HL-60 (cell line): Measurements from ENCODE around the gene PTPRQ.

Experiments
- DNase-seq, 2 experiments: peaks; one replicate each; pipeline ENCODE4 v3.0.0-alpha.2; 2010 to 2020; ENCODE audit warnings: low read depth in 1 of 2, low spot score in 1 of 2
- H3K27ac ChIP-seq: fragments of 250-450 bp; sonication (Bioruptor Pico); replicated peaks from 2 replicates; pipeline ENCODE4 v1.5.1; 2020; ENCODE audit warnings: mild to moderate bottlenecking, moderate library complexity
- H3K27me3 ChIP-seq: fragments of 250-450 bp; sonication (Bioruptor Pico); 2 replicates; pipeline ENCODE4 v1.5.1; 2021; ENCODE audit warnings: mild to moderate bottlenecking, moderate library complexity; ENCODE audit not compliant: insufficient read depth, poor library complexity, severe bottlenecking
- H3K4me3 ChIP-seq: replicated peaks from 2 replicates; pipeline ENCODE4 v1.5.1; 2011; ENCODE audit warnings: mild to moderate bottlenecking, control low read depth, low read length; ENCODE audit not compliant: insufficient read depth
- GABPA ChIP-seq: IDR thresholded peaks from 2 replicates; pipeline ENCODE4 v1.6.1; 2012; ENCODE audit warnings: low read depth
- POLR2AphosphoS5 ChIP-seq: IDR thresholded peaks from 2 replicates; pipeline ENCODE4 v1.6.1; 2012; ENCODE audit warnings: low read depth
- SPI1 ChIP-seq: IDR thresholded peaks from 2 replicates; pipeline ENCODE4 v1.6.1; 2012; ENCODE audit warnings: low read depth, mild to moderate bottlenecking, borderline replicate concordance
- TF ChIP-seq, protein P1 (sequence below): IDR thresholded peaks from 2 replicates; pipeline ENCODE4 v1.6.1; 2012; ENCODE audit warnings: low read depth; ENCODE audit not compliant: insufficient replicate concordance
- TF ChIP-seq, protein P2 (sequence below): IDR thresholded peaks from one replicate; pipeline ENCODE4 v1.5.1; 2011; ENCODE audit warnings: low read length, control low read depth, inconsistent platforms; ENCODE audit not compliant: insufficient read depth

The PTPRQ gene

DNA sequence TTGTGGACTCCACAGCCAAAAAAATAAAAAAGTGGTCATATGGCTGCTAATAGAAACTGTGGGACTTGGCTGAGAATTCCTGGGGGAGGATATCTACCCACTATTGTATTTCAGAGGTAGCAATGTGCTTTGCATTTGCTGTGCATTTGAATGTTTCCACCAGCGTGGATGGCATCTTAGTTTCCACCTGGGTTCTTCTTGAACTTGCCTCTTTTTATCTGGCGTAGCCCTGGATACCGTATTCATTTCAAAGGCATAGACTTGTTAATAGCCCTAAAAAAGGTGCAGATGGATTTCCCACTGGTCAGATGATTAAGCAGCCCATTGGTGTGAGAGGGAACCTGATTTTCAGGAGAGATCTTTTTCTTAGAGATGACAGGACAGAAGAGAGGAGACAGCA, 270.8 kb downstream of the PTPRQ start:
- no peak for DNase-seq
- TF ChIP-seq SPI1 = no peak
- TF ChIP-seq, protein P1, sequence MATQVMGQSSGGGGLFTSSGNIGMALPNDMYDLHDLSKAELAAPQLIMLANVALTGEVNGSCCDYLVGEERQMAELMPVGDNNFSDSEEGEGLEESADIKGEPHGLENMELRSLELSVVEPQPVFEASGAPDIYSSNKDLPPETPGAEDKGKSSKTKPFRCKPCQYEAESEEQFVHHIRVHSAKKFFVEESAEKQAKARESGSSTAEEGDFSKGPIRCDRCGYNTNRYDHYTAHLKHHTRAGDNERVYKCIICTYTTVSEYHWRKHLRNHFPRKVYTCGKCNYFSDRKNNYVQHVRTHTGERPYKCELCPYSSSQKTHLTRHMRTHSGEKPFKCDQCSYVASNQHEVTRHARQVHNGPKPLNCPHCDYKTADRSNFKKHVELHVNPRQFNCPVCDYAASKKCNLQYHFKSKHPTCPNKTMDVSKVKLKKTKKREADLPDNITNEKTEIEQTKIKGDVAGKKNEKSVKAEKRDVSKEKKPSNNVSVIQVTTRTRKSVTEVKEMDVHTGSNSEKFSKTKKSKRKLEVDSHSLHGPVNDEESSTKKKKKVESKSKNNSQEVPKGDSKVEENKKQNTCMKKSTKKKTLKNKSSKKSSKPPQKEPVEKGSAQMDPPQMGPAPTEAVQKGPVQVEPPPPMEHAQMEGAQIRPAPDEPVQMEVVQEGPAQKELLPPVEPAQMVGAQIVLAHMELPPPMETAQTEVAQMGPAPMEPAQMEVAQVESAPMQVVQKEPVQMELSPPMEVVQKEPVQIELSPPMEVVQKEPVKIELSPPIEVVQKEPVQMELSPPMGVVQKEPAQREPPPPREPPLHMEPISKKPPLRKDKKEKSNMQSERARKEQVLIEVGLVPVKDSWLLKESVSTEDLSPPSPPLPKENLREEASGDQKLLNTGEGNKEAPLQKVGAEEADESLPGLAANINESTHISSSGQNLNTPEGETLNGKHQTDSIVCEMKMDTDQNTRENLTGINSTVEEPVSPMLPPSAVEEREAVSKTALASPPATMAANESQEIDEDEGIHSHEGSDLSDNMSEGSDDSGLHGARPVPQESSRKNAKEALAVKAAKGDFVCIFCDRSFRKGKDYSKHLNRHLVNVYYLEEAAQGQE = no peak
- no peak for TF ChIP-seq GABPA
- TF ChIP-seq, protein P2, sequence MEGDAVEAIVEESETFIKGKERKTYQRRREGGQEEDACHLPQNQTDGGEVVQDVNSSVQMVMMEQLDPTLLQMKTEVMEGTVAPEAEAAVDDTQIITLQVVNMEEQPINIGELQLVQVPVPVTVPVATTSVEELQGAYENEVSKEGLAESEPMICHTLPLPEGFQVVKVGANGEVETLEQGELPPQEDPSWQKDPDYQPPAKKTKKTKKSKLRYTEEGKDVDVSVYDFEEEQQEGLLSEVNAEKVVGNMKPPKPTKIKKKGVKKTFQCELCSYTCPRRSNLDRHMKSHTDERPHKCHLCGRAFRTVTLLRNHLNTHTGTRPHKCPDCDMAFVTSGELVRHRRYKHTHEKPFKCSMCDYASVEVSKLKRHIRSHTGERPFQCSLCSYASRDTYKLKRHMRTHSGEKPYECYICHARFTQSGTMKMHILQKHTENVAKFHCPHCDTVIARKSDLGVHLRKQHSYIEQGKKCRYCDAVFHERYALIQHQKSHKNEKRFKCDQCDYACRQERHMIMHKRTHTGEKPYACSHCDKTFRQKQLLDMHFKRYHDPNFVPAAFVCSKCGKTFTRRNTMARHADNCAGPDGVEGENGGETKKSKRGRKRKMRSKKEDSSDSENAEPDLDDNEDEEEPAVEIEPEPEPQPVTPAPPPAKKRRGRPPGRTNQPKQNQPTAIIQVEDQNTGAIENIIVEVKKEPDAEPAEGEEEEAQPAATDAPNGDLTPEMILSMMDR = no peak
- TF ChIP-seq POLR2AphosphoS5 = no peak
- Histone ChIP-seq H3K27ac (no peak overlapping the region), H3K4me3 (no peak overlapping the region), H3K27me3 (peaks cover 51% of the 10 kb centered on the region)

DNA sequence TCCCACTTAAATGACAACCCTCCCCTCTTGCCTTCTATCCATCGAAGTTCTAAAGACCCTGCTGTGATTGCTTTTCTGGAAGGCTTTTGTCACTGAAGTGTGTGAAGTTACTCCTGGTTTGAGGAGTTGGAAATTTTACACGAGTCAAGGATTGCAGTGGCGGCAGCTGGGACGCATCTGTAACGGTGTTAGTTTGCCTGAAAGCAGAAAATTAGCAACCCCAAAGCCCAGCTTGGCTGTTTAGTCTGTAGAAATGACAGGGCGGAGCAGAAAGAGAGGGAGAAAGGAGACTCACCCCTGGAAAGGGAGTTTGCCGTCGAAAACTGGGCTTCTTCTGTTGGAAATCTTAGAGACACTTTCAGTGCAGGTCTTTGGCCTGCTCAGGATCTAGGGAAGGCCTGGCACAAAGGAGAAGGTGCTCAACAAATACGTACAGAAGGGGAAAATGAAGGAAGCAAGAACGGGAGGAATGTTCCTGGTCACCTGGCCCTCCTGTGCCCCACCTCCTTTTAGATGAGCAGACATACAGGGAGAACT, 271.7 kb downstream of the PTPRQ start:
- no peak for DNase-seq
- H3K27ac ChIP-seq = no peak overlapping the region
- H3K4me3 ChIP-seq = no peak overlapping the region
- TF ChIP-seq POLR2AphosphoS5 (no peak), SPI1 (no peak), GABPA (no peak)
- TF ChIP-seq, protein P1 = no peak
- TF ChIP-seq, protein P2 = no peak
- peaks cover 45% of the 10 kb centered on the region for H3K27me3 ChIP-seq

DNA sequence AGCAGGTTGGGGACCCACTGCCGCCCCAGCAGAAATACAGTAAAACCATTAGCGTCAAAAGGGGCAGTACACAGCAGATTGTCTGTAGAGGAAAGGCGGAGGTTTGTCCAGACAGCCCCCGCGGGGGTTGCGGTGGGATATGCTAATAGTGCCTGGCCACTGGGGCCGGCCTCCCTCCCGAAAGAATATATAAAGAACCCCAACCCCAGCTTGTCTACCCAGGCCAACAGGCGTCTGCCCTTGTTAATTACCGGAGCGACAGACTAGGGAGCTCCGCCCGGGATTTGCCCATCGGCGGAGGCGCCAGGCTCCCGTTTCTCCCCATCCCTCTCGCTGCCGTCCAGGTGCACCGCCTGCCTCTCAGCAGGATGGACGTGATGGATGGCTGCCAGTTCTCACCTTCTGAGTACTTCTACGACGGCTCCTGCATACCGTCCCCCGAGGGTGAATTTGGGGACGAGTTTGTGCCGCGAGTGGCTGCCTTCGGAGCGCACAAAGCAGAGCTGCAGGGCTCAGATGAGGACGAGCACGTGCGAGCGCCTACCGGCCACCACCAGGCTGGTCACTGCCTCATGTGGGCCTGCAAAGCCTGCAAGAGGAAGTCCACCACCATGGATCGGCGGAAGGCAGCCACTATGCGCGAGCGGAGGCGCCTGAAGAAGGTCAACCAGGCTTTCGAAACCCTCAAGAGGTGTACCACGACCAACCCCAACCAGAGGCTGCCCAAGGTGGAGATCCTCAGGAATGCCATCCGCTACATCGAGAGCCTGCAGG, 272.8 kb downstream of the PTPRQ start, which contains the start of gene MYF5:
Gene MYF5, plus strand, starts transcription at position 217 of the 774 bp plus-strand sequence. Its CDS starts 152 bp downstream, at position 369.
- Histone ChIP-seq H3K27ac (no peak within 1 kb of the TSS), H3K4me3 (no peak within 1 kb of the TSS), H3K27me3 (peaks cover 37% of the 10 kb centered on the region)
- no peak for TF ChIP-seq GABPA
- TF ChIP-seq, protein P2 = no peak
- no peak for TF ChIP-seq POLR2AphosphoS5
- TF ChIP-seq, protein P1 = no peak
- TF ChIP-seq SPI1 = no peak
- no peak for DNase-seq
